ENCODE measurements around the gene FBXO42.
A peak's percentile ranks its signal among the peaks of the same experiment; 100 is the strongest.
"Not testable (repeated sequence)": the region's sequence is repeated elsewhere in the genome, so short reads cannot be mapped to it uniquely, and the experiment has no call there.

Gene FBXO42

GRCh38 chr1:16258591-16259135 lies 93.6 kb downstream of the FBXO42 start:
- DNase-seq: no peak

- no peak for DNase-seq
Measured at GRCh38 chr1:16257968-16258367, 94.3 kb downstream of the FBXO42 start.

GRCh38 chr1:16257556-16257955 lies 94.7 kb downstream of the FBXO42 start:
- not testable (repeated sequence) for DNase-seq

- no peak for DNase-seq
Measured at GRCh38 chr1:16256478-16256877, 95.8 kb downstream of the FBXO42 start.

- no peak for DNase-seq
Measured at GRCh38 chr1:16254263-16254928, 97.9 kb downstream of the FBXO42 start.

- no peak for DNase-seq
Measured at GRCh38 chr1:16253332-16253922, 98.9 kb downstream of the FBXO42 start.

GRCh38 chr1:16252912-16253311 lies 99.4 kb downstream of the FBXO42 start:
- no peak for DNase-seq

GRCh38 chr1:16251381-16251780 lies 100.9 kb downstream of the FBXO42 start:
- DNase-seq: no peak

GRCh38 chr1:16250524-16251251 lies 101.6 kb downstream of the FBXO42 start:
- DNase-seq: no peak

- no peak for DNase-seq
Measured at GRCh38 chr1:16249596-16250241, 102.6 kb downstream of the FBXO42 start.

GRCh38 chr1:16248603-16249516 lies 103.4 kb downstream of the FBXO42 start:
- peak; percentile 75 to 80 for DNase-seq

- no peak for DNase-seq
Measured at GRCh38 chr1:16248007-16248436, 104.3 kb downstream of the FBXO42 start.

GRCh38 chr1:16247441-16247840 lies 104.8 kb downstream of the FBXO42 start:
- no peak for DNase-seq

- no peak for DNase-seq
Measured at GRCh38 chr1:16246961-16247360, 105.3 kb downstream of the FBXO42 start.

- DNase-seq: not testable (repeated sequence)
Measured at GRCh38 chr1:16246239-16246638, 106.0 kb downstream of the FBXO42 start.

GRCh38 chr1:16245476-16246196 lies 106.6 kb downstream of the FBXO42 start:
- no peak for DNase-seq

- DNase-seq: no peak
Measured at GRCh38 chr1:16244650-16245285, 107.5 kb downstream of the FBXO42 start.

- DNase-seq: peak; percentile 50 to 56
Measured at GRCh38 chr1:16243936-16244649, 108.2 kb downstream of the FBXO42 start.

GRCh38 chr1:16243215-16243610 lies 109.1 kb downstream of the FBXO42 start:
- no peak for DNase-seq

- DNase-seq: no peak
Measured at GRCh38 chr1:16242556-16243214, 109.6 kb downstream of the FBXO42 start.
